ENCODE results near the gene ABCC3. TPM values are rescaled to one million over a fixed set of nuclear protein-coding genes. Genes with fewer than 3 reads are reported as not detected.

ABCC3 gene
- total RNA-seq, 3 donors from 2014 or later (not counting 1 experiment from before 2014, with no cell fraction given), result 1.6 to 13.2 (median 5.9) TPM

- no peak overlapping the region for H3K4me3 ChIP-seq (ENCODE audit: low read length)
- H3K27me3 ChIP-seq (ENCODE audit: control insufficient read depth, insufficient read depth, low read length), result peaks cover 11% of the 10 kb centered on the region
- Mint-ChIP-seq H3K36me3 (no peaks in the 10 kb centered on the region), H3K4me3 (no peak overlapping the region), H3K27ac (no peak overlapping the region), H3K9me3 (no peaks in the 10 kb centered on the region), H3K4me1 (no peaks in the 10 kb centered on the region), H3K27me3 (ENCODE audit: low read depth in 2 of 2) (peaks cover 21 to 26% of the 10 kb centered on the region in 2 donors)
- H3K27ac ChIP-seq (ENCODE audit: low read length), result no peak overlapping the region
- DNase-seq, result no peak
- no peak for ATAC-seq
- WGBS (ENCODE audit: insufficient coverage), result 90% methylated on average over 2 of the region's 2 CpGs
- no peak for TF ChIP-seq CTCF (IDR thresholded peaks at IDR 0.05)
- peaks cover 8% of the 10 kb centered on the region for H3K4me1 ChIP-seq (ENCODE audit: control insufficient read depth, insufficient read depth, low read length)
- no peaks in the 10 kb centered on the region for H3K36me3 ChIP-seq (ENCODE audit: control insufficient read depth, insufficient read depth, low read length)
- no peaks in the 10 kb centered on the region for H3K9me3 ChIP-seq (ENCODE audit: control insufficient read depth, insufficient read depth, low read length)
- intact Hi-C loops (cut with micrococcal nuclease), result no loop called here
Measured at GRCh38 chr17:50638606-50638965, 3.9 kb downstream of the ABCC3 start.

GRCh38 chr17:50638966-50639713 is 4.5 kb downstream of the ABCC3 start:
- intact Hi-C loops (cut with micrococcal nuclease), result no loop called here
- peaks cover 18 to 21% of the 10 kb centered on the region in 2 donors for H3K27me3 Mint-ChIP-seq (ENCODE audit: low read depth in 2 of 2)
- no peaks in the 10 kb centered on the region for H3K4me1 Mint-ChIP-seq
- WGBS (ENCODE audit: insufficient coverage), result 41% methylated on average over 8 of the region's 9 CpGs
- H3K9me3 Mint-ChIP-seq, result no peaks in the 10 kb centered on the region
- Histone ChIP-seq H3K36me3 (ENCODE audit: control insufficient read depth, insufficient read depth, low read length) (no peaks in the 10 kb centered on the region), H3K27ac (ENCODE audit: low read length) (no peak overlapping the region), H3K4me3 (ENCODE audit: low read length) (no peak overlapping the region), H3K9me3 (ENCODE audit: control insufficient read depth, insufficient read depth, low read length) (no peaks in the 10 kb centered on the region), H3K4me1 (ENCODE audit: control insufficient read depth, insufficient read depth, low read length) (peaks cover 8% of the 10 kb centered on the region), H3K27me3 (ENCODE audit: control insufficient read depth, insufficient read depth, low read length) (peaks cover 7% of the 10 kb centered on the region)
- H3K36me3 Mint-ChIP-seq, result no peaks in the 10 kb centered on the region
- no peak for DNase-seq
- no peak for TF ChIP-seq CTCF (IDR thresholded peaks at IDR 0.05)
- ATAC-seq, result no peak
- no peak overlapping the region for H3K4me3 Mint-ChIP-seq
- no peak overlapping the region for H3K27ac Mint-ChIP-seq

- DNase-seq, result no peak
- H3K27ac Mint-ChIP-seq, result no peak overlapping the region
Measured at GRCh38 chr17:50640686-50641351, 6.1 kb downstream of the ABCC3 start.

More at GRCh38 chr17:50640686-50641351, 6.1 kb downstream of the ABCC3 start:
- ATAC-seq, result no peak
- H3K27ac ChIP-seq (ENCODE audit: low read length), result no peak overlapping the region
- WGBS (ENCODE audit: insufficient coverage), result 44% methylated on average over 12 of the region's 12 CpGs
- Mint-ChIP-seq H3K4me1 (no peaks in the 10 kb centered on the region), H3K4me3 (no peak overlapping the region), H3K9me3 (no peaks in the 10 kb centered on the region), H3K36me3 (no peaks in the 10 kb centered on the region), H3K27me3 (ENCODE audit: low read depth in 2 of 2) (peaks cover 18% of the 10 kb centered on the region in 2 donors)
- H3K4me1 ChIP-seq (ENCODE audit: control insufficient read depth, insufficient read depth, low read length), result peaks cover 4% of the 10 kb centered on the region
- no peaks in the 10 kb centered on the region for H3K9me3 ChIP-seq (ENCODE audit: control insufficient read depth, insufficient read depth, low read length)
- no peaks in the 10 kb centered on the region for H3K36me3 ChIP-seq (ENCODE audit: control insufficient read depth, insufficient read depth, low read length)
- no peak for TF ChIP-seq CTCF (IDR thresholded peaks at IDR 0.05)
- no peaks in the 10 kb centered on the region for H3K27me3 ChIP-seq (ENCODE audit: control insufficient read depth, insufficient read depth, low read length)
- intact Hi-C loops (cut with micrococcal nuclease), result no loop called here
- H3K4me3 ChIP-seq (ENCODE audit: low read length), result no peak overlapping the region
